ENCODE results near the gene ZBTB4.

The ZBTB4 gene

GRCh38 chr17:7425756-7426155 lies 53.7 kb downstream of the ZBTB4 start:
- H3K4me1 ChIP-seq (ENCODE audit: insufficient read depth, insufficient read length) = no peaks in the 10 kb centered on the region
- H3K9ac ChIP-seq (ENCODE audit: insufficient read length, low read depth) = no peak overlapping the region
- no peak for TF ChIP-seq YY1 (IDR thresholded peaks at IDR 0.05; ENCODE audit: insufficient read depth, insufficient read length)
- no peak for TF ChIP-seq ZNF274 (IDR thresholded peaks at IDR 0.05; ENCODE audit: low read depth, low read length)
- TF ChIP-seq SUZ12 (IDR thresholded peaks at IDR 0.05; ENCODE audit: extremely low read depth, insufficient read depth, insufficient read length) = no peak
- H3K36me3 ChIP-seq (ENCODE audit: insufficient read depth, insufficient read length, low read length) = no peaks in the 10 kb centered on the region
- DNase-seq (ENCODE audit: low read depth, low spot score) = no peak
- no peak overlapping the region for H3K4me3 ChIP-seq (ENCODE audit: insufficient read length, low read depth)
- no peaks in the 10 kb centered on the region for H3K27me3 ChIP-seq (ENCODE audit: insufficient read depth, insufficient read length)
- H3K9me3 ChIP-seq (ENCODE audit: insufficient read depth, low read length) = no peaks in the 10 kb centered on the region

- Histone ChIP-seq H3K4me1 (ENCODE audit: insufficient read depth, insufficient read length) (no peaks in the 10 kb centered on the region), H3K4me3 (ENCODE audit: insufficient read length, low read depth) (no peak within 1 kb of the TSS), H3K36me3 (ENCODE audit: insufficient read depth, insufficient read length, low read length) (no peaks in the 10 kb centered on the region), H3K27me3 (ENCODE audit: insufficient read depth, insufficient read length) (no peaks in the 10 kb centered on the region), H3K9me3 (ENCODE audit: insufficient read depth, low read length) (no peaks in the 10 kb centered on the region), H3K9ac (ENCODE audit: insufficient read length, low read depth) (no peak within 1 kb of the TSS)
- no peak for TF ChIP-seq YY1 (IDR thresholded peaks at IDR 0.05; ENCODE audit: insufficient read depth, insufficient read length)
- no peak for TF ChIP-seq SUZ12 (IDR thresholded peaks at IDR 0.05; ENCODE audit: extremely low read depth, insufficient read depth, insufficient read length)
- TF ChIP-seq ZNF274 (IDR thresholded peaks at IDR 0.05; ENCODE audit: low read depth, low read length) = no peak
- DNase-seq (ENCODE audit: low read depth, low spot score) = no peak
These were observed 54.1 kb downstream of the ZBTB4 start, which contains the start of gene SPEM2 for GRCh38 chr17:7425316-7425715. SPEM2 (plus strand) TSS chr17:7425616; CDS start chr17:7425689, 73 bp downstream.

- Histone ChIP-seq H3K27me3 (ENCODE audit: insufficient read depth, insufficient read length) (no peaks in the 10 kb centered on the region), H3K36me3 (ENCODE audit: insufficient read depth, insufficient read length, low read length) (peaks cover 2% of the 10 kb centered on the region), H3K4me3 (ENCODE audit: insufficient read length, low read depth) (no peak overlapping the region), H3K4me1 (ENCODE audit: insufficient read depth, insufficient read length) (no peaks in the 10 kb centered on the region), H3K9ac (ENCODE audit: insufficient read length, low read depth) (no peak overlapping the region), H3K9me3 (ENCODE audit: insufficient read depth, low read length) (no peaks in the 10 kb centered on the region)
- no peak for TF ChIP-seq ZNF274 (IDR thresholded peaks at IDR 0.05; ENCODE audit: low read depth, low read length)
- no peak for TF ChIP-seq SUZ12 (IDR thresholded peaks at IDR 0.05; ENCODE audit: extremely low read depth, insufficient read depth, insufficient read length)
- TF ChIP-seq YY1 (IDR thresholded peaks at IDR 0.05; ENCODE audit: insufficient read depth, insufficient read length) = no peak
- no peak for DNase-seq (ENCODE audit: low read depth, low spot score)
These were observed 55.8 kb downstream of the ZBTB4 start for GRCh38 chr17:7423679-7424078.

- H3K4me1 ChIP-seq (ENCODE audit: insufficient read depth, insufficient read length) = no peaks in the 10 kb centered on the region
- no peaks in the 10 kb centered on the region for H3K27me3 ChIP-seq (ENCODE audit: insufficient read depth, insufficient read length)
- no peak for DNase-seq (ENCODE audit: low read depth, low spot score)
- TF ChIP-seq ZNF274 (IDR thresholded peaks at IDR 0.05; ENCODE audit: low read depth, low read length) (no peak), SUZ12 (IDR thresholded peaks at IDR 0.05; ENCODE audit: extremely low read depth, insufficient read depth, insufficient read length) (no peak), YY1 (IDR thresholded peaks at IDR 0.05; ENCODE audit: insufficient read depth, insufficient read length) (no peak)
- H3K4me3 ChIP-seq (ENCODE audit: insufficient read length, low read depth) = no peak overlapping the region
- H3K9me3 ChIP-seq (ENCODE audit: insufficient read depth, low read length) = no peaks in the 10 kb centered on the region
- peaks cover 21% of the 10 kb centered on the region for H3K36me3 ChIP-seq (ENCODE audit: insufficient read depth, insufficient read length, low read length)
- H3K9ac ChIP-seq (ENCODE audit: insufficient read length, low read depth) = no peak overlapping the region
These were observed 58.2 kb downstream of the ZBTB4 start for GRCh38 chr17:7421186-7421585.

- Histone ChIP-seq H3K4me1 (ENCODE audit: insufficient read depth, insufficient read length) (no peaks in the 10 kb centered on the region), H3K4me3 (ENCODE audit: insufficient read length, low read depth) (no peak within 1 kb of the TSS), H3K9ac (ENCODE audit: insufficient read length, low read depth) (no peak within 1 kb of the TSS), H3K9me3 (ENCODE audit: insufficient read depth, low read length) (no peaks in the 10 kb centered on the region), H3K36me3 (ENCODE audit: insufficient read depth, insufficient read length, low read length) (peaks cover 31% of the 10 kb centered on the region), H3K27me3 (ENCODE audit: insufficient read depth, insufficient read length) (no peaks in the 10 kb centered on the region)
- TF ChIP-seq SUZ12 (IDR thresholded peaks at IDR 0.05; ENCODE audit: extremely low read depth, insufficient read depth, insufficient read length) = no peak
- no peak for TF ChIP-seq YY1 (IDR thresholded peaks at IDR 0.05; ENCODE audit: insufficient read depth, insufficient read length)
- no peak for TF ChIP-seq ZNF274 (IDR thresholded peaks at IDR 0.05; ENCODE audit: low read depth, low read length)
- DNase-seq (ENCODE audit: low read depth, low spot score) = no peak
These were observed 59.4 kb downstream of the ZBTB4 start, which contains the start of gene SPEM1 for GRCh38 chr17:7419819-7420610. SPEM1 (plus strand) TSS chr17:7420324; CDS start chr17:7420385, 61 bp downstream.

- no peaks in the 10 kb centered on the region for H3K9me3 ChIP-seq (ENCODE audit: insufficient read depth, low read length)
- no peak for DNase-seq (ENCODE audit: low read depth, low spot score)
- H3K4me3 ChIP-seq (ENCODE audit: insufficient read length, low read depth) = no peak overlapping the region
- peaks cover 38% of the 10 kb centered on the region for H3K36me3 ChIP-seq (ENCODE audit: insufficient read depth, insufficient read length, low read length)
- H3K27me3 ChIP-seq (ENCODE audit: insufficient read depth, insufficient read length) = no peaks in the 10 kb centered on the region
- no peak overlapping the region for H3K9ac ChIP-seq (ENCODE audit: insufficient read length, low read depth)
- TF ChIP-seq YY1 (IDR thresholded peaks at IDR 0.05; ENCODE audit: insufficient read depth, insufficient read length) (no peak), SUZ12 (IDR thresholded peaks at IDR 0.05; ENCODE audit: extremely low read depth, insufficient read depth, insufficient read length) (no peak), ZNF274 (IDR thresholded peaks at IDR 0.05; ENCODE audit: low read depth, low read length) (no peak)
- no peaks in the 10 kb centered on the region for H3K4me1 ChIP-seq (ENCODE audit: insufficient read depth, insufficient read length)
These were observed 60.8 kb downstream of the ZBTB4 start for GRCh38 chr17:7418472-7419152.

GRCh38 chr17:7417056-7417655 lies 62.3 kb downstream of the ZBTB4 start:
- Histone ChIP-seq H3K9me3 (ENCODE audit: insufficient read depth, low read length) (no peaks in the 10 kb centered on the region), H3K4me3 (ENCODE audit: insufficient read length, low read depth) (no peak overlapping the region), H3K27me3 (ENCODE audit: insufficient read depth, insufficient read length) (no peaks in the 10 kb centered on the region), H3K4me1 (ENCODE audit: insufficient read depth, insufficient read length) (peaks cover 3% of the 10 kb centered on the region), H3K9ac (ENCODE audit: insufficient read length, low read depth) (no peak overlapping the region), H3K36me3 (ENCODE audit: insufficient read depth, insufficient read length, low read length) (peaks cover 38% of the 10 kb centered on the region)
- TF ChIP-seq SUZ12 (IDR thresholded peaks at IDR 0.05; ENCODE audit: extremely low read depth, insufficient read depth, insufficient read length) (no peak), YY1 (IDR thresholded peaks at IDR 0.05; ENCODE audit: insufficient read depth, insufficient read length) (no peak), ZNF274 (IDR thresholded peaks at IDR 0.05; ENCODE audit: low read depth, low read length) (no peak)
- no peak for DNase-seq (ENCODE audit: low read depth, low spot score)
